H1 (cell line): ENCODE data around the gene PRSS48. TPM values are rescaled to one million over a fixed set of nuclear protein-coding genes. Genes with fewer than 3 reads are reported as not detected.

Experiments
- CTCF ChIA-PET: fragments of 300-600 bp; sonication (Branson Sonifier 250); formaldehyde crosslinking; loops from one replicate; lab custom pipeline; 2021; ENCODE audit not compliant: partially characterized antibody; lab: Charles Lee
- POLR2A ChIA-PET: fragments of 300-600 bp; sonication (Branson Sonifier 250); formaldehyde crosslinking; loops from one replicate; lab custom pipeline; 2021; ENCODE audit warnings: inconsistent platforms; ENCODE audit not compliant: partially characterized antibody; lab: Charles Lee
- DNase-seq, 2 experiments: peaks; one replicate each; pipeline versions ENCODE4 v3.0.0 to v3.0.0-alpha.2; 2010 to 2022; ENCODE audit warnings: low spot score in 2 of 2, low read depth in 1 of 2, mixed read lengths in 1 of 2
- FAIRE-seq: peaks from 2 replicates; lab custom pipeline; 2011; peaks lifted over from hg19 to GRCh38; lab: Jason Lieb, UNC
- H2AFZ ChIP-seq: 2 replicates; pipeline ENCODE4 v1.8.1; 2012; ENCODE audit warnings: low read length, inconsistent platforms
- H2AK5ac ChIP-seq: 2 replicates; pipeline ENCODE4 v1.6.1; 2013; ENCODE audit warnings: low read depth, low read length
- H2BK120ac ChIP-seq: replicated peaks from 2 replicates; pipeline ENCODE3; 2013; ENCODE audit warnings: low read depth, low read length, inconsistent platforms
- H2BK12ac ChIP-seq: 2 replicates; pipeline ENCODE4 v1.6.1; 2013; ENCODE audit warnings: low read depth, low read length
- H2BK15ac ChIP-seq: 2 replicates; pipeline ENCODE4 v1.6.1; 2013; ENCODE audit warnings: low read length
- H2BK20ac ChIP-seq: 2 replicates; pipeline ENCODE4 v1.6.1; 2013; ENCODE audit warnings: low read length
- H2BK5ac ChIP-seq: 2 replicates; pipeline ENCODE4 v1.6.1; 2013; ENCODE audit warnings: low read depth, low read length
- H3K14ac ChIP-seq: 2 replicates; pipeline ENCODE4 v1.6.1; 2013; ENCODE audit warnings: inconsistent platforms; ENCODE audit not compliant: insufficient read length
- H3K18ac ChIP-seq: 2 replicates; pipeline ENCODE4 v1.6.1; 2013; ENCODE audit warnings: low read length; ENCODE audit errors: extremely low read depth
- H3K23ac ChIP-seq: 2 replicates; pipeline ENCODE4 v1.6.1; 2013; ENCODE audit warnings: inconsistent platforms; ENCODE audit not compliant: insufficient read length
- H3K23me2 ChIP-seq: 2 replicates; pipeline ENCODE4 v1.6.1; 2013; ENCODE audit warnings: low read depth, low read length
- H3K27ac ChIP-seq: 2 replicates; pipeline ENCODE4 v1.6.1; 2011; ENCODE audit warnings: low read depth, low read length, inconsistent platforms
- H3K27me3 ChIP-seq, 4 experiments: replicated peaks in 1 of 4; 1 replicate in 1 of 4; 2 replicates in 3 of 4; pipeline versions ENCODE4 v1.6.1 to v1.8.1; 2011 to 2013; ENCODE audit warnings: low read length in 3 of 4, mild to moderate bottlenecking in 3 of 4, inconsistent platforms in 2 of 4, mixed read lengths in 2 of 4, moderate library complexity in 1 of 4; ENCODE audit not compliant: control insufficient read depth in 3 of 4, insufficient read depth in 3 of 4; ENCODE audit errors: extremely low read depth in 1 of 4
- H3K36me3 ChIP-seq, 4 experiments: 2 replicates each; pipeline versions ENCODE4 v1.6.1 to v1.8.1; 2011 to 2013; ENCODE audit warnings: mild to moderate bottlenecking in 4 of 4, low read length in 3 of 4, moderate library complexity in 2 of 4, control low read depth in 1 of 4, inconsistent platforms in 1 of 4; ENCODE audit not compliant: insufficient read depth in 4 of 4, control insufficient read depth in 2 of 4
- H3K4ac ChIP-seq: replicated peaks from 2 replicates; pipeline ENCODE3; 2013; ENCODE audit warnings: low read length, low read depth, mixed read lengths, inconsistent platforms; ENCODE audit not compliant: insufficient read length
- H3K4me1 ChIP-seq, 4 experiments: replicated peaks in 1 of 4; 1 replicate in 1 of 4; 2 replicates in 3 of 4; pipeline versions ENCODE4 v1.6.1 to v1.8.1; 2011 to 2013; ENCODE audit warnings: low read length in 3 of 4, inconsistent platforms in 2 of 4, mixed read lengths in 1 of 4; ENCODE audit not compliant: insufficient read depth in 4 of 4, control insufficient read depth in 3 of 4
- H3K4me2 ChIP-seq, 2 experiments: 2 replicates each; pipeline versions ENCODE4 v1.6.1 to v1.8.1; 2011 to 2013; ENCODE audit warnings: low read depth in 2 of 2, low read length in 2 of 2, control low read depth in 1 of 2, inconsistent platforms in 1 of 2, mild to moderate bottlenecking in 1 of 2; ENCODE audit not compliant: insufficient read depth in 1 of 2
- H3K4me3 ChIP-seq, 4 experiments: fragments of 200-600, 300-600 bp in 1 of 4; sonication (generic), shearing (Covaris generic), sonication (Bioruptor Twin) in 1 of 4; 2 replicates each; pipeline versions ENCODE4 v1.5.1 to v1.8.1; 2011 to 2016; ENCODE audit warnings: low read length in 4 of 4, low read depth in 3 of 4, control low read depth in 2 of 4, inconsistent platforms in 2 of 4, mild to moderate bottlenecking in 2 of 4, mixed read lengths in 1 of 4, moderate library complexity in 1 of 4; ENCODE audit not compliant: insufficient read depth in 2 of 4; ENCODE audit errors: extremely low read depth in 1 of 4
- H3K56ac ChIP-seq: replicated peaks from 2 replicates; pipeline ENCODE3; 2013; ENCODE audit warnings: low read depth, mild to moderate bottlenecking, mixed read lengths, low read length, inconsistent platforms; ENCODE audit not compliant: insufficient read length
- H3K79me1 ChIP-seq: 2 replicates; pipeline ENCODE4 v1.6.1; 2013; ENCODE audit warnings: low read depth, low read length, control low read depth
- H3K79me2 ChIP-seq, 2 experiments: 2 replicates each; pipeline versions ENCODE4 v1.6.1 to v1.8.1; 2012 to 2013; ENCODE audit warnings: low read length in 2 of 2, mild to moderate bottlenecking in 2 of 2, inconsistent platforms in 1 of 2; ENCODE audit not compliant: insufficient read depth in 2 of 2, control insufficient read depth in 1 of 2
- H3K9ac ChIP-seq, 4 experiments: replicated peaks in 1 of 4; 1 replicate in 1 of 4; 2 replicates in 3 of 4; pipeline versions ENCODE4 v1.6.1 to v1.8.1; 2011 to 2013; ENCODE audit warnings: low read depth in 3 of 4, low read length in 3 of 4, control low read depth in 2 of 4, mild to moderate bottlenecking in 2 of 4, moderate library complexity in 2 of 4, inconsistent platforms in 1 of 4; ENCODE audit errors: extremely low read depth in 1 of 4
- H3K9me3 ChIP-seq, 2 experiments: 2 replicates each; pipeline versions ENCODE4 v1.6.1 to v1.8.1; 2012 to 2013; ENCODE audit warnings: mild to moderate bottlenecking in 2 of 2, moderate library complexity in 2 of 2, control low read depth in 1 of 2, inconsistent platforms in 1 of 2, low read depth in 1 of 2, low read length in 1 of 2, mixed read lengths in 1 of 2; ENCODE audit not compliant: insufficient read depth in 2 of 2
- H4K20me1 ChIP-seq, 2 experiments: replicated peaks in 1 of 2; 2 replicates each; pipeline versions ENCODE3 to v1.8.1; 2011 to 2013; ENCODE audit warnings: inconsistent platforms in 2 of 2, low read length in 2 of 2, mild to moderate bottlenecking in 1 of 2; ENCODE audit not compliant: insufficient read depth in 2 of 2, control insufficient read depth in 1 of 2
- H4K5ac ChIP-seq: 2 replicates; pipeline ENCODE4 v1.6.1; 2013; ENCODE audit warnings: low read length, low read depth, mixed read lengths, inconsistent platforms; ENCODE audit not compliant: insufficient read length
- H4K8ac ChIP-seq: 2 replicates; pipeline ENCODE4 v1.8.0; 2013; ENCODE audit warnings: mild to moderate bottlenecking, moderate library complexity, low read length, inconsistent platforms; ENCODE audit not compliant: insufficient read depth; ENCODE audit errors: extremely low read depth
- H4K91ac ChIP-seq: replicated peaks from 2 replicates; pipeline ENCODE3; 2013; ENCODE audit warnings: low read length, mixed read lengths, inconsistent platforms; ENCODE audit not compliant: insufficient read length
- ASH2L ChIP-seq: fragments of 200-600, 300-600 bp; sonication (generic); IDR thresholded peaks from one replicate; pipeline ENCODE4 v1.7.1; 2017; ENCODE audit warnings: low read length
- CBX8 ChIP-seq: fragments of 300-800, 300-1000 bp; sonication (generic); IDR thresholded peaks from 2 replicates; pipeline ENCODE4 v1.7.1; 2016; ENCODE audit warnings: low read depth, low read length, borderline replicate concordance
- CEBPB ChIP-seq: IDR thresholded peaks from 2 replicates; pipeline ENCODE4 v1.6.1; 2012; ENCODE audit warnings: low read depth, low read length
- CREB1 ChIP-seq: IDR thresholded peaks from 2 replicates; pipeline ENCODE4 v1.6.1; 2012; ENCODE audit warnings: inconsistent platforms
- CTBP2 ChIP-seq: IDR thresholded peaks from 2 replicates; pipeline ENCODE4 v1.7.0; 2011; ENCODE audit warnings: borderline replicate concordance, mild to moderate bottlenecking, moderate library complexity, mixed read lengths, low read length; ENCODE audit not compliant: insufficient read depth, insufficient read length
- EZH2 ChIP-seq: fragments of 200-600 bp; sonication (generic); IDR thresholded peaks from 2 replicates; pipeline ENCODE4 v1.7.1; 2012; ENCODE audit warnings: low read depth, mild to moderate bottlenecking, moderate library complexity, low read length, inconsistent platforms; ENCODE audit not compliant: severe bottlenecking
- FOSL1 ChIP-seq: IDR thresholded peaks from 2 replicates; pipeline ENCODE4 v1.6.1; 2011; ENCODE audit warnings: mild to moderate bottlenecking, low read depth, low read length, moderate library complexity; ENCODE audit not compliant: insufficient read depth
- NANOG ChIP-seq: IDR thresholded peaks from 2 replicates; pipeline ENCODE4 v1.6.1; 2011; ENCODE audit warnings: low read length, low read depth, mild to moderate bottlenecking, inconsistent platforms; ENCODE audit not compliant: insufficient read depth, poor library complexity, severe bottlenecking
- RNF2 ChIP-seq: fragments of 200-900, 300-1000 bp; sonication (generic); IDR thresholded peaks from 2 replicates; pipeline ENCODE4 v1.7.1; 2016; ENCODE audit warnings: borderline replicate concordance, low read depth, mild to moderate bottlenecking, antibody characterized with exemption, low read length; ENCODE audit not compliant: poor library complexity, severe bottlenecking; ENCODE audit errors: missing control alignments
- SIRT6 ChIP-seq: IDR thresholded peaks from one replicate; pipeline ENCODE4 v1.7.1; 2012; ENCODE audit warnings: low read length, inconsistent platforms
- SP1 ChIP-seq: IDR thresholded peaks from 2 replicates; pipeline ENCODE4 v1.6.1; 2011; ENCODE audit warnings: low read depth, low read length
- TAF7 ChIP-seq: optimal IDR thresholded peaks from 2 replicates; pipeline ENCODE3; 2011; ENCODE audit warnings: low read depth, mild to moderate bottlenecking, inconsistent platforms, low read length, moderate library complexity, borderline replicate concordance
- TEAD4 ChIP-seq: IDR thresholded peaks from 2 replicates; pipeline ENCODE4 v1.6.1; 2012; ENCODE audit warnings: low read depth, low read length, inconsistent platforms, mixed read lengths
- WGBS, 2 experiments: shearing (Covaris generic) in 1 of 2; methylation state at CpG; one replicate each; pipeline versions ENCODE4 v1.1.6 to v1.1.7; 2013 to 2015; ENCODE audit warnings: low lambda C conversion rate in 2 of 2, mixed read lengths in 2 of 2, inconsistent platforms in 1 of 2, low coverage in 1 of 2, missing lambda C conversion rate in 1 of 2; ENCODE audit not compliant: insufficient replicate concordance in 2 of 2, insufficient coverage in 1 of 2, insufficient read length in 1 of 2; ENCODE audit errors: extremely low coverage in 1 of 2, missing lambda C conversion rate in 1 of 2; 5-methylcytosine and 5-hydroxymethylcytosine counted together
- polyA plus RNA-seq, 7 experiments: library from polyadenylated mRNA; depleted of rRNA in 3 of 7; stranded (reverse) in 5 of 7; unstranded in 2 of 7; fragments of >200 nt in 5 of 7; fragments of 200-250 nt in 2 of 7; gene quantifications; 1 replicate in 5 of 7; 2 replicates in 1 of 7; 4 replicates in 1 of 7; pipeline versions ENCODE4 v1.2.1 to v1.2.3, GENCODE V29; 2011 to 2013; ENCODE audit warnings: missing spikeins in 2 of 7, mixed read lengths in 2 of 7
- total RNA-seq: library from RNA; stranded (reverse); fragmentation: NEBNext Ultra II Directional; extraction: Animal tissue kit (Norgen Biotek cat#: 25700); gene quantifications from 2 replicates; pipeline ENCODE4 v1.2.1, GENCODE V29; 2021

Gene PRSS48
- total and polyA plus RNA-seq, 2 of the 8 experiments (the other 6 are each of a cell fraction or from before 2014, with no cell fraction given), result not detected

DNA sequence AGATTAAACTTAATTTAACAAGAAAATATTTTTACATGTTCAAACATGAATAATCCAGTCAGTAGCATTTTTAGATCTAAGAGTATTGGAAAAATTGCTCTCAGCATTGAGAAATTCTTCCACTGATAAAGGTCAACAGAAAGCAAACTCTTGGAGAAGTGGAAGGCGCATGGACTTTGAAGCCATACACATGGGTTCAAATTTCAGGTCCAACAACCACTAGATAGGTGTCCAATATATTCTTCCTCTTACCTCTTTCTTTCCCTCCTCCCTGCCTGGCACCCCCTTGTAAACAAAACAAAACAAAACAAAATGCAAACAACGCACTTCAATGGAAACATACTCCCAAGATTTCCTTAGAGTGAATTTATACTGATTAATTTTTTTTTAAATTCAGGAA is 28.4 kb upstream of the PRSS48 start:
- Histone ChIP-seq H3K79me2 (peaks cover 0 to 59% of the 10 kb centered on the region in 2 experiments; a peak in 3 of 4 replicates), H3K18ac (no peak overlapping the region), H3K79me1 (peaks cover 4% of the 10 kb centered on the region), H3K23ac (no peak overlapping the region), H3K9ac (no peak overlapping the region), H2BK5ac (no peak overlapping the region), H2BK20ac (no peak overlapping the region), H4K20me1 (no peaks in the 10 kb centered on the region), H2BK120ac (no peak overlapping the region), H2BK15ac (no peak overlapping the region), H3K4me1 (peaks cover 0 to 15% (median 4%) of the 10 kb centered on the region in 4 experiments; a peak in 2 of 7 replicates), H3K36me3 (no peaks in the 10 kb centered on the region), H3K27ac (no peak overlapping the region), H3K4ac (no peak overlapping the region), H3K9me3 (no peaks in the 10 kb centered on the region), H2AFZ (no peak overlapping the region), H4K5ac (no peak overlapping the region), H4K8ac (no peak overlapping the region), H3K4me3 (no peak overlapping the region), H2BK12ac (no peak overlapping the region), H2AK5ac (no peak overlapping the region), H3K56ac (no peak overlapping the region), H3K14ac (no peak overlapping the region), H3K27me3 (no peaks in the 10 kb centered on the region; a peak in 1 of 7 replicates)
- CTCF ChIA-PET, result no interaction called here
- POLR2A ChIA-PET, result no interaction called here
- DNase-seq, result no peak
- no peak for FAIRE-seq
- TF ChIP-seq SP1 (no peak), FOSL1 (no peak), SIRT6 (no peak), CBX8 (no peak), TAF7 (no peak), NANOG (no peak), CTBP2 (no peak), ASH2L (no peak), TEAD4 (no peak), CEBPB (no peak), RNF2 (no peak), CREB1 (no peak), EZH2 (no peak)
- TF ChIP-seq, all 59 proteins: peak for 0
- Histone ChIP-seq H3K4me2 (no peak overlapping the region), H3K23me2 (no peaks in the 10 kb centered on the region), H4K91ac (no peak overlapping the region)
- 94% methylated on average over 2 of the region's 2 CpGs; no CpG with 5 or more reads in 1 of the 2 experiments for WGBS, 2 experiments
